ENCODE results near the gene FRMD3.

GRCh38 chr9:83257937-83258891 lies 280.0 kb downstream of the FRMD3 start:
- TF ChIP-seq CTCF (IDR thresholded peaks at IDR 0.05 in 8 of 11, conservative IDR thresholded peaks at IDR 0.05 in 3 of 11) (no peak), POLR2AphosphoS5 (IDR thresholded peaks at IDR 0.05) (no peak), POLR2A (IDR thresholded peaks at IDR 0.05) (no peak)
